Suprapubic skin (tissue), 4 donors: ENCODE results near the gene RPL15. TPM values are rescaled to one million over a fixed set of nuclear protein-coding genes. Genes with fewer than 3 reads are reported as not detected.

Experiments used
- DNase-seq, 2 donors: peaks; one replicate each; pipeline ENCODE4 v3.0.0-alpha.2; 2019; ENCODE audit warnings: low spot score in 2 of 2
- H3K27ac ChIP-seq: fragments of 200-600 bp; sonication (generic); one replicate; pipeline ENCODE4 v1.5.1; 2019
- H3K27me3 ChIP-seq: fragments of 200-600 bp; sonication (generic); one replicate; pipeline ENCODE4 v1.5.1; 2019
- H3K36me3 ChIP-seq: fragments of 200-600 bp; sonication (generic); one replicate; pipeline ENCODE4 v1.5.1; 2019
- H3K4me1 ChIP-seq: fragments of 200-600 bp; sonication (generic); one replicate; pipeline ENCODE4 v1.5.1; 2019
- H3K4me3 ChIP-seq: fragments of 200-600 bp; sonication (generic); one replicate; pipeline ENCODE4 v1.5.1; 2019; ENCODE audit warnings: mild to moderate bottlenecking
- H3K9me3 ChIP-seq: fragments of 200-600 bp; sonication (generic); one replicate; pipeline ENCODE4 v1.5.1; 2019
- CTCF ChIP-seq, 2 donors: fragments of 200-600 bp in 1 of 2; fragments of 450-650 bp in 1 of 2; sonication (generic) in 1 of 2; IDR thresholded peaks; one replicate each; pipeline ENCODE4 v1.5.1; 2016 to 2019; ENCODE audit warnings: antibody characterized with exemption in 2 of 2, mild to moderate bottlenecking in 1 of 2, moderate library complexity in 1 of 2
- EP300 ChIP-seq: sonication (generic); formaldehyde crosslinking; IDR thresholded peaks from one replicate; pipeline ENCODE4 v1.6.1; 2017; ENCODE audit warnings: antibody characterized with exemption
- POLR2A ChIP-seq, 2 donors: fragments of 450-650 bp; IDR thresholded peaks; one replicate each; pipeline ENCODE4 v1.6.1; 2017; ENCODE audit warnings: antibody characterized with exemption in 2 of 2, mild to moderate bottlenecking in 2 of 2, moderate library complexity in 2 of 2
- POLR2AphosphoS5 ChIP-seq, 3 donors: sonication (generic); formaldehyde crosslinking; IDR thresholded peaks; one replicate each; pipeline ENCODE4 v1.6.1; 2017; ENCODE audit warnings: antibody characterized with exemption in 3 of 3
- WGBS: methylation state at CpG from one replicate; pipeline ENCODE4 v1.1.5; 2018; 5-methylcytosine and 5-hydroxymethylcytosine counted together
- total RNA-seq, 4 donors: library from RNA; depleted of rRNA; stranded (reverse); fragments of >200 nt; gene quantifications; one replicate each; pipeline ENCODE4 v1.1.0, GENCODE V29; 2016

RPL15 gene
- total RNA-seq, 4 donors from 2014 or later: 1,650 to 2,624 (median 2,399) TPM

DNA sequence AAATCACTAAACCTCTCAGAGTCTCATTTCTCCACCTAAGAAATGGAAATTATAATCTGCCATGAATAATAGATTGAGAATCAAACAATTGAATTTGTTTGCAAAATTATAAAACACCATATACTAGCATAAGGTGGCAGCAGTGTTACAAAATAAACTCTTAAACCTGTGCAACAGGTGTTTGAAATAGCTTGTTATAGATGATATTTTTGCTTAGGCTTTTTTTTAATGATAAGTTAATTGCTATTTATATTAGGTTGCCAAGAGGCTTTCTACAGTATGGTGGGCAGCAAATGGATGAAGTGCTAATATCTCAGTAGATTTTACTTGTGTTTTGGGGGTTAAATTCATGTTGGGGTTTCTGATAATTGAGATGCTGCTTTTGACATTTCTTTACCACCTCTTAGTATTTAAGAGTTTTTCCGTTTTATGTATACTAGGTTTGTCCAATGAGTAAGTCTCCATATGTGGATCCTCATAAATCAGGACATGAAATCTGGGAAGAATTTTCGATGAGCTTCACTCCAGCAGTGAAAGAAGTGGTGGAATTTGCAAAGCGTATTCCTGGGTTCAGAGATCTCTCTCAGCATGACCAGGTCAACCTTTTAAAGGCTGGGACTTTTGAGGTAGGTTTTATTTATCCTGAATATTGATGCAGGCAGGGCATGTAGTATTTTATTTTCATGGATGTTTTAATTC is 47.8 kb downstream of the RPL15 start:
- H3K27me3 ChIP-seq: no peaks in the 10 kb centered on the region
- no peak for TF ChIP-seq EP300
- no peak for TF ChIP-seq CTCF (IDR thresholded peaks at IDR 0.05)
- TF ChIP-seq POLR2A (IDR thresholded peaks at IDR 0.05): no peak
- no peak for TF ChIP-seq POLR2AphosphoS5 (IDR thresholded peaks at IDR 0.05)
- no peak overlapping the region for H3K27ac ChIP-seq
- H3K4me1 ChIP-seq: peaks cover 17% of the 10 kb centered on the region
- H3K4me3 ChIP-seq: no peak overlapping the region
- H3K9me3 ChIP-seq: no peaks in the 10 kb centered on the region
- no peak for DNase-seq
- WGBS: 81% methylated on average over 3 of the region's 3 CpGs
- H3K36me3 ChIP-seq: peaks cover 70% of the 10 kb centered on the region

DNA sequence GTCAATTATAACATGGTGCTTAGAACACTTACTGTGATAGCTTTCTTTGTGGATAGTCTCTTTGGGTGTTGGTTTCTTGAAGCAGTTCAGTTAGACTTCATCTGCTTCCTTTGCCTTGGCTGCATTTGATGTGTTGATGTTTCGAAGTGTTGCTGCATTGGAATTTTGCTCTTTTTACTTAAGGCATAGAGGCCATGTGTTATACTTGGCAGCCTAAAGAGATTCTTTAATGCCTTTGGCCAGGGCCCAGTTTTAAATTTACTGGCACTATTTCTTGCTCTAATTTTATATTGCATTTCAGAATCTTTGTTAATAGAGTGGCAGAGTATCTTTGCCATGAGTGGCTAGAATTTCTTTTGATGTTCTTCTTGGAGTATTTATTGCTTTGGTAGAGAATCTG is 49.4 kb downstream of the RPL15 start:
- 47% methylated on average over 1 of the region's 1 CpG for WGBS
- TF ChIP-seq POLR2AphosphoS5 (IDR thresholded peaks at IDR 0.05) (no peak), EP300 (no peak), CTCF (IDR thresholded peaks at IDR 0.05) (no peak), POLR2A (IDR thresholded peaks at IDR 0.05) (no peak)
- no peaks in the 10 kb centered on the region for H3K9me3 ChIP-seq
- no peaks in the 10 kb centered on the region for H3K27me3 ChIP-seq
- DNase-seq: no peak
- no peak overlapping the region for H3K4me3 ChIP-seq
- no peak overlapping the region for H3K27ac ChIP-seq
- peaks cover 17% of the 10 kb centered on the region for H3K4me1 ChIP-seq
- peaks cover 68% of the 10 kb centered on the region for H3K36me3 ChIP-seq

DNA sequence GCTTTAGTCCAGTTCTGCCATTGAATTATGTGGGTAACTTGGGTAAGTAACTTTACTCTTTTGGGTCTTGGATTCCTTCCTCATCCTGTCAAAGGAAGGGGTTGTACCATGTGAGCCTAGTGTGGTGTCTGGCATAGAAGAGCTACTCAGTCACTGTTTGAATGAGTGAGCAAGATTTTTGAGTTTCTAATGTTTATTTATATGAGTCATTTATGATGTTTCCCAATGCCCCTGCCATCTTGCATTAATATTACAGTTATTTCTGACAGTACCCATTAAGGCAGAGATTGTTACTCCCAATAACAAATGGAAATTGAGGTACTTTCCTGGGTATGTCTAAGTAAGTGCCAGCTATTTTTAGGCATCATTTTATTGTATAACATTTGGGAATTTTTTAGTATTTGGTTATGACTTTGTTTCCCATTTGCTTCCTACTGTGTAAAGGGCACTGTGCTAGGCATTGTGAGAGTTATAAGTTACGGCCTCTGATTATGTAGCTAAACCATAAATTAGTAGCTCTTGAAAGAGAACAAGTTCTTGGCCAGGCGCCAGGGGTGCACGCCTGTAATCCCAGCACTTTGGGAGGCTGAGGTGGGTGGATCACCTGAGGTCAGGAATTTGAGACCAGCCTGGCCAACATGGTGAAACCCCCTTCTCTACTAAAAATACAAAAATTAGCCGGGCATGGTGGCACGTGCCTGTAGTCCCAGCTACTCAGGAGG is 51.7 kb downstream of the RPL15 start:
- H3K27me3 ChIP-seq: no peaks in the 10 kb centered on the region
- TF ChIP-seq EP300: no peak
- TF ChIP-seq POLR2A (IDR thresholded peaks at IDR 0.05): no peak
- TF ChIP-seq POLR2AphosphoS5 (IDR thresholded peaks at IDR 0.05): no peak
- no peak for TF ChIP-seq CTCF (IDR thresholded peaks at IDR 0.05)
- 44% methylated on average over 5 of the region's 5 CpGs for WGBS
- DNase-seq: no peak
- no peaks in the 10 kb centered on the region for H3K9me3 ChIP-seq
- H3K27ac ChIP-seq: no peak overlapping the region
- peaks cover 17% of the 10 kb centered on the region for H3K4me1 ChIP-seq
- H3K36me3 ChIP-seq: peaks cover 75% of the 10 kb centered on the region
- no peak overlapping the region for H3K4me3 ChIP-seq

- no peaks in the 10 kb centered on the region for H3K9me3 ChIP-seq
- WGBS: 91% methylated on average over 4 of the region's 4 CpGs
- H3K4me1 ChIP-seq: peaks cover 17% of the 10 kb centered on the region
- H3K4me3 ChIP-seq: no peak overlapping the region
- TF ChIP-seq POLR2AphosphoS5 (IDR thresholded peaks at IDR 0.05): no peak
- no peak for TF ChIP-seq POLR2A (IDR thresholded peaks at IDR 0.05)
- TF ChIP-seq CTCF (IDR thresholded peaks at IDR 0.05): no peak
- TF ChIP-seq EP300: no peak
- no peaks in the 10 kb centered on the region for H3K27me3 ChIP-seq
- H3K27ac ChIP-seq: no peak overlapping the region
- no peak for DNase-seq
- peaks cover 74% of the 10 kb centered on the region for H3K36me3 ChIP-seq
Measured at GRCh38 chr3:23969393-23969792, 52.5 kb downstream of the RPL15 start.

Other genes starting within 250 kb of the RPL15 start
- gene UBE2E1, start 111.2 kb upstream of the RPL15 start, total RNA-seq: 100 to 1,000 TPM in 2 of 4 donors, 10 to 100 TPM in 2; 73.0 to 119 (median 94.6) TPM
- 1 to 10 TPM; 6.7 to 9.5 (median 9.0) TPM for gene NKIRAS1, start 142 bp upstream of the RPL15 start, total RNA-seq
- 10 to 100 TPM; 24.4 to 44.1 (median 39.1) TPM for gene NR1D2, start 28.2 kb downstream of the RPL15 start, total RNA-seq